K562 (cell line): ENCODE measurements around the gene CDC42BPB.

Experiments
- BHLHE40 ChIP-seq: IDR thresholded peaks from 2 replicates; pipeline ENCODE4 v1.6.1; 2011; ENCODE audit warnings: low read length, improper control_type of control experiment
- CTCF ChIP-seq, 3 experiments: IDR thresholded peaks in 2 of 3; conservative IDR thresholded peaks in 1 of 3; 2 replicates each; pipeline ENCODE4 v1.5.1; 2011 to 2012; ENCODE audit warnings: low read length in 3 of 3, mild to moderate bottlenecking in 3 of 3, control low read depth in 2 of 3, improper control_type of control experiment in 1 of 3, inconsistent platforms in 1 of 3, low read depth in 1 of 3, mixed read lengths in 1 of 3, moderate library complexity in 1 of 3; ENCODE audit not compliant: insufficient read depth in 2 of 3
- ESRRA ChIP-seq: fragments of 450-650 bp; IDR thresholded peaks from 2 replicates; pipeline ENCODE4 v1.6.1; 2014; ENCODE audit warnings: low read depth, mild to moderate bottlenecking, moderate library complexity, borderline replicate concordance
- MED1 ChIP-seq: sonication (generic); formaldehyde crosslinking; IDR thresholded peaks from 2 replicates; pipeline ENCODE4 v1.8.1; 2023; ENCODE audit warnings: missing genetic modification reagents, borderline replicate concordance
- RCOR1 ChIP-seq, 2 experiments: IDR thresholded peaks; 2 replicates each; pipeline ENCODE4 v1.6.1; 2012; ENCODE audit warnings: low read depth in 2 of 2, low read length in 2 of 2, borderline replicate concordance in 1 of 2, improper control_type of control experiment in 1 of 2
- TCF7L2 ChIP-seq: fragments of 150-350 bp; IDR thresholded peaks from 2 replicates; pipeline ENCODE4 v1.6.1; 2016; ENCODE audit warnings: low read depth, mild to moderate bottlenecking, low read length, moderate library complexity

GRCh38 chr14:103002578-103003350 is 54.6 kb downstream of the CDC42BPB start:
- TF ChIP-seq TCF7L2 = no peak
- TF ChIP-seq RCOR1 (IDR thresholded peaks at IDR 0.05; ENCODE audit: borderline replicate concordance in 1 of 2, low read depth in 2 of 2, low read length in 2 of 2) = no peak
- no peak for TF ChIP-seq BHLHE40
- TF ChIP-seq ESRRA = no peak
- TF ChIP-seq CTCF (IDR thresholded peaks at IDR 0.05 in 2 of 3, conservative IDR thresholded peaks at IDR 0.05 in 1 of 3; ENCODE audit: insufficient read depth in 2 of 3, low read depth in 1 of 3, low read length in 3 of 3) = peak; percentile 28 to 59 (median 28); a peak in 5 of 6 replicates
- TF ChIP-seq MED1 (CRISPR knock-in tag) = no peak
